ENCODE results near the gene ADGRL2.
A peak's percentile ranks its signal among the peaks of the same experiment; 100 is the strongest.
"Not testable (repeated sequence)": the region's sequence is repeated elsewhere in the genome, so short reads cannot be mapped to it uniquely, and the experiment has no call there.

ADGRL2 gene

GRCh38 chr1:81844477-81844876 is 43.7 kb downstream of the ADGRL2 start:
- no peak for DNase-seq (ENCODE audit: low read depth, low spot score)
- no peak overlapping the region for H3K27ac ChIP-seq

GRCh38 chr1:81846630-81847029 is 45.9 kb downstream of the ADGRL2 start:
- no peak for DNase-seq (ENCODE audit: low read depth, low spot score)
- H3K27ac ChIP-seq, result no peak overlapping the region

- DNase-seq (ENCODE audit: low read depth, low spot score), result no peak
- no peak overlapping the region for H3K27ac ChIP-seq
Observed at GRCh38 chr1:81847063-81847462, 46.3 kb downstream of the ADGRL2 start.

DNA sequence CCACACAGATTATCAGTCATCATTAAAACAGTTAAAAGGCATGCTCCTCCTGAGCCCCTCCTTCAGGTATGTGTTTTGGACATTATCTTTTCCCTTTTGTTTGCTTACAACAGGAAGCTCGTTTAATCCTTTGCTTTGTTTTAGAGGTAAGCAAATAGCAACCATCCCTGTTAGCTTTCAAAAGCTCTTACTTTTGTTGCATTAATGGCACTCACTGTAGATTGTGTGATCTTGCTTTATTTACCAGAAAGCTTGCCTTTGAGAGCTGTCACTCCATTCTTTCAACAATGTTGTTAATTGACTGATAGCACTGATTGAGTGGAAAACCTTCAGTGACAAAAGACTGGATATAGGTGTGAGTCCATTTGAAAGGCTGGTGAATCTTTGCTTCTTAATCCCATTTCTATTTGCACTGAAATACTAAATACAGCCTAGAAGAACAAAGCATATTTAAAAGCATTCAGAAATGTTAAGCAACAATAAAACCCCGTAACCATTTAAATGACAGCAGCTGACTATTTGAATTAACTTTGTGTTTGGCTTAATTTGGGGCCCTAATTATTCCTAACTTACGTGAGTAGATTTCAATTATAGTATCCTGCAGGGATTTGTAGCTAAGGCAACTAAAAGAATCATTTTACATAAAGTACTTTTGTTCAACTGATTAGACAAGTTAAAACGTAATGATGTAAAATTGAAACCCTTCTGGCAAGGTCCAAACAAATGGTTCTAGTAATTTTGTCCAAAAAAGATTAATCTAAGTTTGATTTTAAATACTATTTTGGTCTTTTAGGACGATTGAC is 48.3 kb downstream of the ADGRL2 start:
- no peak overlapping the region for H3K27ac ChIP-seq
- no peak for DNase-seq (ENCODE audit: low read depth, low spot score)

DNA sequence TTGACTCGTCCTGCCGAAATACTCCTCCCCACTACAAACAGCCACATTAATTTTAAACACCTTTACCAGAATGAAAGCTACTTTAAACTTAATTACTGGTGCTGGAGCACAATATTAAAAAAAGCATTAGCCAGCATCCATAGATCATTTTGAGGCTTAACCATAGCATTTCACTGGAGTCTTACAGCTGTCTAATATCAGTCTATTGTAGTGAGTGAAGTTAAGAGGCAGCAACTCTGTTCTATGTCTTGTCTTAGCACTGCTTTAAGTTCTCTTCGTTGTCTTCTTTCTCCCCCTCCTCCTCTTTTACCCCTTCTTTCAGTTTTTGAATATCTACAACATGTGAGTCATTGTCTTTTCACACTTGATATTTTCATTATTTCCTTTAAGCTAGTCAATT is 49.3 kb downstream of the ADGRL2 start:
- DNase-seq (ENCODE audit: low read depth, low spot score), result no peak
- no peak overlapping the region for H3K27ac ChIP-seq

DNA sequence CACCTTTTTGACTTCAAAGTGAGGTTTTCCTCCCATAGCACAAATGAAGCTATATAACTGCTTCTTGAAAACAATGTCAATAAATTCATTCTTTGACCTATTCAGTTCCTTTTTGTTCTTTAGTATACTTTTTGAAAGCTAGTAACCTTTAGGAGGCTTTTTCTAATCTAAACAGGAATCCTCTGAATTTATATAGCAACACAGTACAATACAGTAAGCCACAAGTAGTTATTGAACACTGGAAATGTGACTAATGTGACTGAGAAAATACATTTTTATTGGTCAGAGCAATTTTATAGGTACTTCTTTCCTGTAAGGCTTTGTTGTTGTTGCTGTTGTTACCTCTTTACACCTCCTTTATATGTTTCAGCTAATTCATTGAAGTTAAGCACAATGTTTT is 49.8 kb downstream of the ADGRL2 start:
- DNase-seq (ENCODE audit: low read depth, low spot score), result no peak
- no peak overlapping the region for H3K27ac ChIP-seq

DNA sequence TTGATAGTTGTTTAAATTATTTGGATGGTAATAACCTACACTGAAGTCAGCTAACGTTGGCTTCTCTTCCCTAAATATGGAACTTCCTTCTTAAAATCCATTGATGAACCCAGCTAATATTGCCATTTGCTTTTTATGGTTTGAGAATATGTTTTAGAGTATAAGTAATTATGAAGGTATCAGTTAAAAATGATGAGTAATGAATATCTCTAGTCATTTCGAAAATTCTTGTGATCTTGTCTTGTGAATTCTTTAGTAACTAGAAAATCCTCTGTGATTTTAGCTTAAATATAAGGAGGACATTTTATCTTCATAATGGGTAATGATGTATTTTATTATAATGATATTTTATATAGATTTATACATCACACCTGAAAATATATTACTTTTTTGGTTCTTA is 50.5 kb downstream of the ADGRL2 start:
- no peak for DNase-seq (ENCODE audit: low read depth, low spot score)
- no peak overlapping the region for H3K27ac ChIP-seq

GRCh38 chr1:81852961-81853360 is 52.2 kb downstream of the ADGRL2 start:
- no peak for DNase-seq (ENCODE audit: low read depth, low spot score)
- H3K27ac ChIP-seq, result no peak overlapping the region

GRCh38 chr1:81867235-81867634 is 66.5 kb downstream of the ADGRL2 start:
- no peak overlapping the region for H3K27ac ChIP-seq
- no peak for DNase-seq (ENCODE audit: low read depth, low spot score)

DNA sequence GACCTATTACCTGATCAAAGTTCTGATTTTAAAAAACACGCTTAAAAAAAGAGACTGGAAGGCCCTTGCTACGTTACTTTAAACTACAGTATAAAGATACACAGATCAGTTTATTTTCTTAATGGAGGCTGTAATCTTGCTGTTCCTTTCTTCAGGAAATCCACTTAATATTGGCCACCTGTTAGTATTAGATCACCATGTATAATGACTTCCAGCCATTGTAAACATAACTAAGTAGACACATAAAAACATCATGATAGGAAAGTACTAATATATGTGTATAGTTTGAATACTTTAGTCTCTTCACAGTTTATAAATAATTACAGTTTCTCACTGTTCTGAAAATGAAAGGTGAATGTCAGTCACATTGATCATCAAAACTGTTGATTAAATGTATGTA is 68.6 kb downstream of the ADGRL2 start:
- DNase-seq (ENCODE audit: low read depth, low spot score), result no peak
- no peak overlapping the region for H3K27ac ChIP-seq

DNA sequence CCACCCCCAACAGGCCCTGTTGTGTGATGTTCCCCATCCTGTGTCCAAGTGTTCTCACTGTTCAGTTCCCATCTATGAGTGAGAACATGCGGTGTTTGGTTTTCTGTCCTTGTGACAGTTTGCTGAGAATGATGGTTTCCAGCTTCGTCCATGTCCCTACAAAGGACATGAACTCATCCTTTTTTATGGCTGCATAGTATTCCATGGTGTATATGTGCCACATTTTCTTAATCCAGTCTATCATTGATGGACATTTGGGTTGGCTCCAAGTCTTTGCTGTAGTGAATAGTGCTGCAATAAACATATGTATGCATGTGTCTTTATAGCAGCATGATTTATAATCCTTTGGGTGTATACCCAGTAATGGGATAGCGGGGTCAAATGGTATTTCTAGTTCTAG is 70.4 kb downstream of the ADGRL2 start:
- H3K27ac ChIP-seq; DNase-seq (ENCODE audit: low read depth, low spot score): not testable (repeated sequence)

GRCh38 chr1:81873946-81874345 is 73.2 kb downstream of the ADGRL2 start:
- no peak overlapping the region for H3K27ac ChIP-seq
- DNase-seq (ENCODE audit: low read depth, low spot score), result no peak

DNA sequence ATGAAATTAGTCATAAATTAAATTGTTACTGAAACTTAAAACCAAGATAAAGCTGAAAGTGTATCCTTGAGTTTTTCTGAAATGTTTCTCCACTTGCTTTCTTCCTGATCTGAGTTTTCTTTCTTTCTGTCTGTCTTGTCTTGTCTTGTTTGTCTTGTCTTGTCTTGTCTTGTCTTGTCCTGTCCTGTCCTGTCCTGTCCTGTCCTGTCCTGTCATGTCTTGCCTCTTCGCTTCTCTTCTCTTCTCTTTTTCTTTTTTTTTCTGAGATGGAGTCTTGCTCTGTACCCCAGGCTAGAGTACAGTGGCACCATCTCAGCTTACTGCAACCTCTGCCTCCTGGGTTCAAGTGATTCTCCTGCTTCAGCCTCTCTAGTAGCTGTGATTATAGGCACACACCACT is 73.7 kb downstream of the ADGRL2 start:
- no peak overlapping the region for H3K27ac ChIP-seq
- DNase-seq (ENCODE audit: low read depth, low spot score), result no peak

DNA sequence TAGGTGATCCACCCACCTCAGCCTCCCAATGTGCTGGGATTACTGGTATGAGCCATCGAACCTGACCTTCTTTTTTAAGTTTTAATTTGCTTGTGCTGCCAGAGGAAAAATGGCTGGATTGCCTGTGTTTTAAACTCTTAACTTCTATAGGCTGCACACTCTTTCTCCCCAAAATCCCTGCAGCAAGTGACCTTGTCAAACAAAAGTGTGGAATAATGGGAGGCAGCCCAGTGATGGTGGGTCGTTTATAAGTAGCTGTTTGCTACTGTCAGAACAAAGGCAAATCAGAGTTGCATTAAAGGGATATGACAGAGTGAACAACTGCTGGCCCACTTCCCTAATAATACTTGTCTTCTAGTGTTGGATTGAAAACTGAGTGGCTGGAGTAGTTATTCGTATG is 74.2 kb downstream of the ADGRL2 start:
- no peak overlapping the region for H3K27ac ChIP-seq
- no peak for DNase-seq (ENCODE audit: low read depth, low spot score)

GRCh38 chr1:81876901-81877733 is 76.4 kb downstream of the ADGRL2 start:
- H3K27ac ChIP-seq, result no peak overlapping the region
- DNase-seq (ENCODE audit: low read depth, low spot score), result peak; percentile 27

GRCh38 chr1:81877940-81878339 is 77.2 kb downstream of the ADGRL2 start:
- no peak for DNase-seq (ENCODE audit: low read depth, low spot score)
- H3K27ac ChIP-seq, result no peak overlapping the region

DNA sequence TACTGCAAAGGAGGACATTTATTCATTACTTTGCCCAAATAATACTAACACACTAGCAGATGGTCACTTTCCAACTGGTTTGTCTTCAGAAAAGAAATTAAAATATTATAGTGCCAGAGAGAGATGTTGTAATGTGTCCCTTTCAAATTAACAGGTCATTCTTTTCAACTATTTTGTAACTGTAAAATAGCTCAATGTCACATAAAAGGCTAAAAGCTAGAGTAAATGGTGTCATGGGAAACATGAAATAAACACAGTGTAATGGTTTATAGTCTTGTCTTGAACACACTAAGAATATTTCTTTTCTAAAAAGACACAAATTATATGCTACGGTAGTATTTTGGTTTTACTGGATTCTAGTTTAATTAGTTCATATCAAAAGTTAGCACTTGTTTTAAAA is 77.8 kb downstream of the ADGRL2 start:
- no peak for DNase-seq (ENCODE audit: low read depth, low spot score)
- H3K27ac ChIP-seq, result no peak overlapping the region

- DNase-seq (ENCODE audit: low read depth, low spot score), result no peak
- H3K27ac ChIP-seq, result no peak overlapping the region
Observed at GRCh38 chr1:81880781-81881180, 80.0 kb downstream of the ADGRL2 start.

- no peak overlapping the region for H3K27ac ChIP-seq
- DNase-seq (ENCODE audit: low read depth, low spot score), result no peak
Observed at GRCh38 chr1:81885291-81885690, 84.6 kb downstream of the ADGRL2 start.

GRCh38 chr1:81886292-81886691 is 85.6 kb downstream of the ADGRL2 start:
- H3K27ac ChIP-seq; DNase-seq (ENCODE audit: low read depth, low spot score): not testable (repeated sequence)

GRCh38 chr1:81887421-81888144 is 86.8 kb downstream of the ADGRL2 start:
- DNase-seq (ENCODE audit: low read depth, low spot score), result no peak
- no peak overlapping the region for H3K27ac ChIP-seq

Measured in epithelial cell of prostate (primary cell).